Measurements from ENCODE around the gene N4BP2. TPM values are rescaled to one million over a fixed set of nuclear protein-coding genes. Genes with fewer than 3 reads are reported as not detected.

The N4BP2 gene
- total RNA-seq, 1 experiment from 2014 or later: 3.9 TPM

DNA sequence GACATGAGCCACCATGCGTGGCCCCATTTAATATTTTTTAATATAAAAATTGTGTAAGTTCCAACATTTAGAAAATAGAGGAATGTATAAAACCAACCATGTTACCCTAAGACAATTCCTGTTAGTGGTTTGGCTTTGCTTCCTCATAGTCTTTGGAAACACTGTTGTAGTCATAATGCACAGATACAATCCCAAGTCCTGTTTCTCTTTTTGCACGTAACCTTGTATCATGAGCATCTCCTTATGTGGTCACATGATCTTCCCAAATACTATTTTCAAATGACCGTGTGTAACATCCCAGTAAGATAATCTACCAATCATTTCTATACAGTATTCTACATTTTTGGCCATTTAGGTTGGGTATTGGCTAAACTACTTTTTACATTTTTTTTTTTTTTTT is 126.3 kb downstream of the N4BP2 start:
- H2AFZ ChIP-seq (ENCODE audit: low read length): no peak overlapping the region
- H4K20me1 ChIP-seq (ENCODE audit: low read length): no peaks in the 10 kb centered on the region
- POLR2A ChIA-PET (ENCODE audit: unreplicated experiment): no interaction called here
- intact Hi-C loops (cut with micrococcal nuclease): no loop called here
- no peak overlapping the region for H3K4me2 ChIP-seq (ENCODE audit: low read length)
- H3K9me3 ChIP-seq (ENCODE audit: low read length): no peaks in the 10 kb centered on the region
- H3K4me1 ChIP-seq (ENCODE audit: insufficient read depth, low read length): peaks cover 8% of the 10 kb centered on the region
- no peaks in the 10 kb centered on the region for H3F3A ChIP-seq (ENCODE audit: low read length, unreplicated experiment)
- TF ChIP-seq EZH2 (IDR thresholded peaks at IDR 0.05; ENCODE audit: low read length, unreplicated experiment) (no peak), EZH2phosphoT487 (IDR thresholded peaks at IDR 0.05; ENCODE audit: borderline replicate concordance, low read length) (no peak)
- TF ChIP-seq, protein P1, sequence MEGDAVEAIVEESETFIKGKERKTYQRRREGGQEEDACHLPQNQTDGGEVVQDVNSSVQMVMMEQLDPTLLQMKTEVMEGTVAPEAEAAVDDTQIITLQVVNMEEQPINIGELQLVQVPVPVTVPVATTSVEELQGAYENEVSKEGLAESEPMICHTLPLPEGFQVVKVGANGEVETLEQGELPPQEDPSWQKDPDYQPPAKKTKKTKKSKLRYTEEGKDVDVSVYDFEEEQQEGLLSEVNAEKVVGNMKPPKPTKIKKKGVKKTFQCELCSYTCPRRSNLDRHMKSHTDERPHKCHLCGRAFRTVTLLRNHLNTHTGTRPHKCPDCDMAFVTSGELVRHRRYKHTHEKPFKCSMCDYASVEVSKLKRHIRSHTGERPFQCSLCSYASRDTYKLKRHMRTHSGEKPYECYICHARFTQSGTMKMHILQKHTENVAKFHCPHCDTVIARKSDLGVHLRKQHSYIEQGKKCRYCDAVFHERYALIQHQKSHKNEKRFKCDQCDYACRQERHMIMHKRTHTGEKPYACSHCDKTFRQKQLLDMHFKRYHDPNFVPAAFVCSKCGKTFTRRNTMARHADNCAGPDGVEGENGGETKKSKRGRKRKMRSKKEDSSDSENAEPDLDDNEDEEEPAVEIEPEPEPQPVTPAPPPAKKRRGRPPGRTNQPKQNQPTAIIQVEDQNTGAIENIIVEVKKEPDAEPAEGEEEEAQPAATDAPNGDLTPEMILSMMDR (conservative IDR thresholded peaks at IDR 0.05; ENCODE audit: low read depth, low read length): no peak
- H3K79me2 ChIP-seq (ENCODE audit: low read length): no peaks in the 10 kb centered on the region
- DNase-seq (no peak), ATAC-seq (no peak)
- CTCF ChIA-PET: no interaction called here
- no peak overlapping the region for H3K9ac ChIP-seq (ENCODE audit: low read length)
- no peak overlapping the region for H3K4me3 ChIP-seq (ENCODE audit: low read length)
- no peak overlapping the region for H3K27ac ChIP-seq (ENCODE audit: low read length)
- BruUV-seq (replicated peaks): no TSS peak
- H3K9me2 ChIP-seq (replicated peaks; ENCODE audit: low read length): no peaks in the 10 kb centered on the region
- no peaks in the 10 kb centered on the region for H3K27me3 ChIP-seq (ENCODE audit: low read length)
- H3K36me3 ChIP-seq (ENCODE audit: low read depth, low read length): no peaks in the 10 kb centered on the region

DNA sequence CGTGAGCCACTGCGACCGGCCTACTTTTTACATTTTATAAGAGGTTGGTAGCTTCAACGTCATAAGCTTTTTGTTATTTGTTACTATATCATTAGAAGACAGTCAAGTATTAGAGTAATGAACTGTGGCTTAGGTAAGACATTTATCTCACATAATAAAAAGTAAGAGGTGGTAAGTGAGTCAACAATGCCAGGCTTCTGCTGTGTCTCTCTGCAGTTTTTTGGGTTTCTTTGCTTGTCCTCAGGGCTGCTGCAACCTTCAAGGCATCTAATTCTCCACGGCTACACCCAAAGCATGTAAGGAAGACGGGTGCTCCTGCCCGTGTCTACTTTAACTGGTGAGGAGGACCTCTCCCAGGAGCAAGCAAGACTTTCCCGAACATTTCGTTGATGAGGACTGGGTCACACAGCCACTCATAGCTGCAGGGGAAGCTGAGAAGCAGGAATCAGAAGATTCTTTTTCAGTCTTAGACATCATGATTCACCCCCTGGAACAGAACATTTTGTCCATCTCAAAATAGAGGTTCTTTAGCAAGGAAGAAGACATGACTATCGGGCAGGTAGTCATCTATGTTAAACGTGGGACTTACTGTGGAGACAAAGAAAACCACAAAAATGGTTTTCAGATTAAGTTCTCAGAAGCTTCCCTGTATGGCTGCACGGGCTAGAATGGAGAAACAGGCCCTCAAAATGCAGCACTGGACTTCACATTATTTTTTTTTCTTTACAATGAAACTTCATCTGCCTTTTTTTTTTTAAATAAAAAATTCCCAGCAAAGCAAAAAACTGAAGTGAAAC is 127.2 kb downstream of the N4BP2 start:
- Histone ChIP-seq H3K4me1 (ENCODE audit: insufficient read depth, low read length) (peaks cover 8% of the 10 kb centered on the region), H4K20me1 (ENCODE audit: low read length) (no peaks in the 10 kb centered on the region), H3K79me2 (ENCODE audit: low read length) (no peaks in the 10 kb centered on the region), H3K4me3 (ENCODE audit: low read length) (no peak overlapping the region), H3K27ac (ENCODE audit: low read length) (no peak overlapping the region), H3K9me2 (replicated peaks; ENCODE audit: low read length) (no peaks in the 10 kb centered on the region), H3F3A (ENCODE audit: low read length, unreplicated experiment) (no peaks in the 10 kb centered on the region), H3K27me3 (ENCODE audit: low read length) (no peaks in the 10 kb centered on the region), H2AFZ (ENCODE audit: low read length) (no peak overlapping the region), H3K9me3 (ENCODE audit: low read length) (no peaks in the 10 kb centered on the region), H3K36me3 (ENCODE audit: low read depth, low read length) (no peaks in the 10 kb centered on the region), H3K4me2 (ENCODE audit: low read length) (no peak overlapping the region), H3K9ac (ENCODE audit: low read length) (no peak overlapping the region)
- POLR2A ChIA-PET (ENCODE audit: unreplicated experiment): no interaction called here
- CTCF ChIA-PET: no interaction called here
- DNase-seq (no peak), ATAC-seq (no peak)
- no TSS peak for BruUV-seq (replicated peaks)
- TF ChIP-seq EZH2 (IDR thresholded peaks at IDR 0.05; ENCODE audit: low read length, unreplicated experiment): no peak
- TF ChIP-seq EZH2phosphoT487 (IDR thresholded peaks at IDR 0.05; ENCODE audit: borderline replicate concordance, low read length): no peak
- TF ChIP-seq, protein P1 (conservative IDR thresholded peaks at IDR 0.05; ENCODE audit: low read depth, low read length): no peak
- intact Hi-C loops (cut with micrococcal nuclease): no loop called here

Measured in PC-3 (cell line).